Activated CD4-positive, alpha-beta T cell treated with anti-CD3 and anti-CD28 coated beads, Interleukin-2, amount 10 ng/mL, durations not matched to agents 7 days and 5 days (primary cell): ENCODE measurements around the gene REV1. TPM values are rescaled to one million over a fixed set of nuclear protein-coding genes. Genes with fewer than 3 reads are reported as not detected.

ENCODE experiments used
- CTCF ChIA-PET: fragments of 350-600 bp; sonication (Branson Sonifier 250); formaldehyde crosslinking; loops from one replicate; lab custom pipeline; 2021; ENCODE audit warnings: antibody characterized with exemption; lab: Charles Lee
- POLR2A ChIA-PET: fragments of 350-600 bp; sonication (Branson Sonifier 250); formaldehyde crosslinking; loops from one replicate; lab custom pipeline; 2021; ENCODE audit warnings: antibody characterized with exemption; lab: Charles Lee
- DNase-seq: peaks from one replicate; pipeline ENCODE4 v3.0.0-alpha.2; 2020
- H3K27ac Mint-ChIP-seq: one replicate; pipeline ENCODE4 v1.8.0; 2021; ENCODE audit warnings: mild to moderate bottlenecking, moderate library complexity, mixed read lengths
- H3K27me3 Mint-ChIP-seq: one replicate; pipeline ENCODE4 v1.8.0; 2021; ENCODE audit warnings: mixed read lengths
- H3K36me3 Mint-ChIP-seq: one replicate; pipeline ENCODE4 v1.8.0; 2021; ENCODE audit warnings: low read depth, mixed read lengths
- H3K4me1 Mint-ChIP-seq: one replicate; pipeline ENCODE4 v1.8.0; 2021; ENCODE audit warnings: mixed read lengths
- H3K4me3 Mint-ChIP-seq: one replicate; pipeline ENCODE4 v1.8.0; 2021; ENCODE audit warnings: mild to moderate bottlenecking, moderate library complexity, mixed read lengths
- H3K9me3 Mint-ChIP-seq: one replicate; pipeline ENCODE4 v1.8.0; 2021; ENCODE audit warnings: mixed read lengths
- total RNA-seq, 2 experiments: library from RNA; stranded (reverse); gene quantifications; one replicate each; pipeline ENCODE4 v1.2.3, GENCODE V29; 2021

The REV1 gene
- total RNA-seq, 2 experiments from 2014 or later: 37.4 to 40.7 TPM

GRCh38 chr2:99461828-99462483 lies 27.9 kb downstream of the REV1 start:
- Mint-ChIP-seq H3K4me3 (no peak overlapping the region), H3K9me3 (peaks cover 4% of the 10 kb centered on the region), H3K4me1 (no peaks in the 10 kb centered on the region), H3K27ac (no peak overlapping the region), H3K36me3 (peaks cover 45% of the 10 kb centered on the region), H3K27me3 (no peaks in the 10 kb centered on the region)
- ChIA-PET POLR2A (no interaction called here), CTCF (interaction anchor here (1.0 kb wide), 1 partner anchor 10 kb away, joined by 3 read pairs; no protein-coding TSS in a partner anchor)
- no peak for DNase-seq

- H3K36me3 Mint-ChIP-seq: peaks cover 62% of the 10 kb centered on the region
- H3K27me3 Mint-ChIP-seq: no peaks in the 10 kb centered on the region
- no peak overlapping the region for H3K4me3 Mint-ChIP-seq
- H3K9me3 Mint-ChIP-seq: peaks cover 4% of the 10 kb centered on the region
- DNase-seq: no peak
- H3K4me1 Mint-ChIP-seq: peaks cover 4% of the 10 kb centered on the region
- no peak overlapping the region for H3K27ac Mint-ChIP-seq
- ChIA-PET POLR2A (no interaction called here), CTCF (no interaction called here)
Observed at GRCh38 chr2:99458529-99458928, 31.3 kb downstream of the REV1 start.

- no peak overlapping the region for H3K4me3 Mint-ChIP-seq
- no peaks in the 10 kb centered on the region for H3K9me3 Mint-ChIP-seq
- no peaks in the 10 kb centered on the region for H3K27me3 Mint-ChIP-seq
- CTCF ChIA-PET: interaction anchor here (0.6 to 1.5 kb wide), 2 partner anchors 10 to 104 kb away, joined by 3 to 8 read pairs; no protein-coding TSS in a partner anchor
- H3K36me3 Mint-ChIP-seq: peaks cover 47% of the 10 kb centered on the region
- no peak overlapping the region for H3K27ac Mint-ChIP-seq
- POLR2A ChIA-PET: no interaction called here
- peaks cover 6% of the 10 kb centered on the region for H3K4me1 Mint-ChIP-seq
- DNase-seq: no peak
Observed at GRCh38 chr2:99451686-99452085, 38.1 kb downstream of the REV1 start.

- POLR2A ChIA-PET: no interaction called here
- Mint-ChIP-seq H3K9me3 (no peaks in the 10 kb centered on the region), H3K27me3 (no peaks in the 10 kb centered on the region), H3K4me3 (no peak overlapping the region), H3K27ac (no peak overlapping the region), H3K4me1 (peaks cover 6% of the 10 kb centered on the region), H3K36me3 (peaks cover 45% of the 10 kb centered on the region)
- CTCF ChIA-PET: interaction anchor here (1.5 kb wide), 1 partner anchor 10 kb away, joined by 8 read pairs; no protein-coding TSS in a partner anchor
- DNase-seq: no peak
Observed at GRCh38 chr2:99451280-99451679, 38.5 kb downstream of the REV1 start.

GRCh38 chr2:99450199-99450598 lies 39.6 kb downstream of the REV1 start:
- peaks cover 5% of the 10 kb centered on the region for H3K4me1 Mint-ChIP-seq
- no peak for DNase-seq
- H3K27ac Mint-ChIP-seq: no peak overlapping the region
- H3K9me3 Mint-ChIP-seq: no peaks in the 10 kb centered on the region
- CTCF ChIA-PET: interaction anchor here (1.5 kb wide), 1 partner anchor 9 kb away, joined by 8 read pairs; no protein-coding TSS in a partner anchor
- POLR2A ChIA-PET: interaction anchor here (0.7 kb wide), 1 partner anchor 32 kb away, joined by 3 read pairs; no protein-coding TSS in a partner anchor
- peaks cover 35% of the 10 kb centered on the region for H3K36me3 Mint-ChIP-seq
- no peaks in the 10 kb centered on the region for H3K27me3 Mint-ChIP-seq
- H3K4me3 Mint-ChIP-seq: no peak overlapping the region

- no peak for DNase-seq
- H3K27me3 Mint-ChIP-seq: no peaks in the 10 kb centered on the region
- ChIA-PET POLR2A (no interaction called here), CTCF (no interaction called here)
- no peak overlapping the region for H3K27ac Mint-ChIP-seq
- H3K9me3 Mint-ChIP-seq: no peaks in the 10 kb centered on the region
- peaks cover 10% of the 10 kb centered on the region for H3K4me1 Mint-ChIP-seq
- peaks cover 30% of the 10 kb centered on the region for H3K36me3 Mint-ChIP-seq
- H3K4me3 Mint-ChIP-seq: no peak overlapping the region
Observed at GRCh38 chr2:99448556-99448955, 41.3 kb downstream of the REV1 start.

- CTCF ChIA-PET: interaction anchor here (0.7 kb wide), 1 partner anchor 8 kb away, joined by 4 read pairs; no protein-coding TSS in a partner anchor
- H3K27me3 Mint-ChIP-seq: no peaks in the 10 kb centered on the region
- no peaks in the 10 kb centered on the region for H3K9me3 Mint-ChIP-seq
Observed at GRCh38 chr2:99445065-99445464, 44.8 kb downstream of the REV1 start.

GRCh38 chr2:99444222-99444621 lies 45.6 kb downstream of the REV1 start:
- Mint-ChIP-seq H3K9me3 (no peaks in the 10 kb centered on the region), H3K27me3 (no peaks in the 10 kb centered on the region), H3K27ac (peak overlapping the region; percentile 1), H3K36me3 (peaks cover 19% of the 10 kb centered on the region), H3K4me3 (no peak overlapping the region), H3K4me1 (peaks cover 10% of the 10 kb centered on the region)
- POLR2A ChIA-PET: no interaction called here
- CTCF ChIA-PET: no interaction called here
- peak; percentile 7 for DNase-seq

More at GRCh38 chr2:99445065-99445464, 44.8 kb downstream of the REV1 start:
- peaks cover 10% of the 10 kb centered on the region for H3K4me1 Mint-ChIP-seq
- no peak for DNase-seq
- peaks cover 19% of the 10 kb centered on the region for H3K36me3 Mint-ChIP-seq
- POLR2A ChIA-PET: no interaction called here
- H3K27ac Mint-ChIP-seq: no peak overlapping the region
- no peak overlapping the region for H3K4me3 Mint-ChIP-seq

GRCh38 chr2:99442837-99443236 lies 47.0 kb downstream of the REV1 start:
- peaks cover 10% of the 10 kb centered on the region for H3K4me1 Mint-ChIP-seq
- H3K27ac Mint-ChIP-seq: no peak overlapping the region
- no peaks in the 10 kb centered on the region for H3K27me3 Mint-ChIP-seq
- DNase-seq: no peak
- H3K4me3 Mint-ChIP-seq: no peak overlapping the region
- CTCF ChIA-PET: interaction anchor here (2.1 kb wide), 1 partner anchor 8 kb away, joined by 8 read pairs; no protein-coding TSS in a partner anchor
- H3K36me3 Mint-ChIP-seq: peaks cover 18% of the 10 kb centered on the region
- POLR2A ChIA-PET: no interaction called here
- no peaks in the 10 kb centered on the region for H3K9me3 Mint-ChIP-seq

- Mint-ChIP-seq H3K27ac (no peak overlapping the region), H3K4me3 (no peak overlapping the region), H3K27me3 (no peaks in the 10 kb centered on the region), H3K36me3 (peaks cover 16% of the 10 kb centered on the region), H3K4me1 (peaks cover 7% of the 10 kb centered on the region), H3K9me3 (no peaks in the 10 kb centered on the region)
- no peak for DNase-seq
- POLR2A ChIA-PET: no interaction called here
- CTCF ChIA-PET: no interaction called here
Observed at GRCh38 chr2:99439971-99440505, 49.8 kb downstream of the REV1 start.

- ChIA-PET POLR2A (interaction anchor here (0.6 kb wide), 1 partner anchor 33 kb away, joined by 3 read pairs; no protein-coding TSS in a partner anchor), CTCF (interaction anchor here (0.6 kb wide), 1 partner anchor 8 kb away, joined by 4 read pairs; no protein-coding TSS in a partner anchor)
- peaks cover 12% of the 10 kb centered on the region for H3K36me3 Mint-ChIP-seq
Observed at GRCh38 chr2:99436874-99437273, 52.9 kb downstream of the REV1 start.

GRCh38 chr2:99433340-99433739 lies 56.5 kb downstream of the REV1 start:
- H3K9me3 Mint-ChIP-seq: no peaks in the 10 kb centered on the region
- no peak for DNase-seq
- H3K27ac Mint-ChIP-seq: no peak overlapping the region
- peaks cover 19% of the 10 kb centered on the region for H3K4me1 Mint-ChIP-seq
- ChIA-PET POLR2A (no interaction called here), CTCF (interaction anchor here (0.6 kb wide), 1 partner anchor 110 kb away, joined by 3 read pairs; no protein-coding TSS in a partner anchor)
- H3K27me3 Mint-ChIP-seq: no peaks in the 10 kb centered on the region
- peaks cover 12% of the 10 kb centered on the region for H3K36me3 Mint-ChIP-seq
- H3K4me3 Mint-ChIP-seq: no peak overlapping the region

More at GRCh38 chr2:99436874-99437273, 52.9 kb downstream of the REV1 start:
- Mint-ChIP-seq H3K4me3 (no peak overlapping the region), H3K27me3 (no peaks in the 10 kb centered on the region), H3K9me3 (no peaks in the 10 kb centered on the region), H3K27ac (no peak overlapping the region), H3K4me1 (peaks cover 6% of the 10 kb centered on the region)
- no peak for DNase-seq
